ENCODE data around the gene ABCB8. TPM values are rescaled to one million over a fixed set of nuclear protein-coding genes. Genes with fewer than 3 reads are reported as not detected.

ABCB8 gene
- total RNA-seq, 4 donors from 2014 or later, result 29.5 to 42.3 (median 31.9) TPM

- no peaks in the 10 kb centered on the region for H3K27me3 ChIP-seq
- TF ChIP-seq POLR2A (IDR thresholded peaks at IDR 0.05) (no peak), POLR2AphosphoS5 (IDR thresholded peaks at IDR 0.05) (no peak), CTCF (IDR thresholded peaks at IDR 0.05) (no peak), EP300 (IDR thresholded peaks at IDR 0.05) (no peak)
- no peak for DNase-seq (ENCODE audit: low spot score in 2 of 2)
- H3K27ac ChIP-seq, result no peak overlapping the region
- WGBS, result 81% methylated on average over 6 of the region's 6 CpGs
- H3K4me3 ChIP-seq, result no peak overlapping the region
- peaks cover 38% of the 10 kb centered on the region for H3K4me1 ChIP-seq
- peaks cover 69% of the 10 kb centered on the region for H3K36me3 ChIP-seq
- no peaks in the 10 kb centered on the region for H3K9me3 ChIP-seq
Measured at GRCh38 chr7:151064993-151065392, 36.7 kb downstream of the ABCB8 start.

GRCh38 chr7:151065516-151065915, 37.3 kb downstream of the ABCB8 start:
- H3K9me3 ChIP-seq, result no peaks in the 10 kb centered on the region
- TF ChIP-seq POLR2A (IDR thresholded peaks at IDR 0.05), result no peak
- TF ChIP-seq CTCF (IDR thresholded peaks at IDR 0.05), result no peak
- no peak for TF ChIP-seq POLR2AphosphoS5 (IDR thresholded peaks at IDR 0.05)
- no peak for TF ChIP-seq EP300 (IDR thresholded peaks at IDR 0.05)
- no peaks in the 10 kb centered on the region for H3K27me3 ChIP-seq
- H3K36me3 ChIP-seq, result peaks cover 74% of the 10 kb centered on the region
- 93% methylated on average over 14 of the region's 14 CpGs for WGBS
- no peak for DNase-seq (ENCODE audit: low spot score in 2 of 2)
- no peak overlapping the region for H3K4me3 ChIP-seq
- H3K27ac ChIP-seq, result no peak overlapping the region
- H3K4me1 ChIP-seq, result peaks cover 33% of the 10 kb centered on the region

- no peak for DNase-seq (ENCODE audit: low spot score in 2 of 2)
- H3K4me3 ChIP-seq, result no peak overlapping the region
- H3K27me3 ChIP-seq, result no peaks in the 10 kb centered on the region
- peaks cover 83% of the 10 kb centered on the region for H3K36me3 ChIP-seq
- no peaks in the 10 kb centered on the region for H3K9me3 ChIP-seq
- no peak overlapping the region for H3K27ac ChIP-seq
- 86% methylated on average over 26 of the region's 39 CpGs for WGBS
- peaks cover 24% of the 10 kb centered on the region for H3K4me1 ChIP-seq
- no peak for TF ChIP-seq POLR2AphosphoS5 (IDR thresholded peaks at IDR 0.05)
- no peak for TF ChIP-seq POLR2A (IDR thresholded peaks at IDR 0.05)
- TF ChIP-seq CTCF (IDR thresholded peaks at IDR 0.05), result no peak
- TF ChIP-seq EP300 (IDR thresholded peaks at IDR 0.05), result no peak
Measured at GRCh38 chr7:151066273-151066974, 38.2 kb downstream of the ABCB8 start.

- Histone ChIP-seq H3K27ac (no peak overlapping the region), H3K27me3 (no peaks in the 10 kb centered on the region), H3K4me1 (peaks cover 6% of the 10 kb centered on the region), H3K9me3 (no peaks in the 10 kb centered on the region), H3K4me3 (no peak overlapping the region), H3K36me3 (peaks cover 94% of the 10 kb centered on the region)
- no peak for TF ChIP-seq POLR2AphosphoS5 (IDR thresholded peaks at IDR 0.05)
- no peak for TF ChIP-seq POLR2A (IDR thresholded peaks at IDR 0.05)
- no peak for TF ChIP-seq EP300 (IDR thresholded peaks at IDR 0.05)
- TF ChIP-seq CTCF (IDR thresholded peaks at IDR 0.05), result no peak
- 83% methylated on average over 12 of the region's 12 CpGs for WGBS
- DNase-seq (ENCODE audit: low spot score in 2 of 2), result no peak
Measured at GRCh38 chr7:151068069-151068773, 40.0 kb downstream of the ABCB8 start.

GRCh38 chr7:151069841-151070573, 41.8 kb downstream of the ABCB8 start:
- H3K4me1 ChIP-seq, result no peaks in the 10 kb centered on the region
- DNase-seq (ENCODE audit: low spot score in 2 of 2), result no peak
- 89% methylated on average over 10 of the region's 17 CpGs for WGBS
- no peaks in the 10 kb centered on the region for H3K9me3 ChIP-seq
- TF ChIP-seq CTCF (IDR thresholded peaks at IDR 0.05) (no peak), POLR2A (IDR thresholded peaks at IDR 0.05) (no peak), EP300 (IDR thresholded peaks at IDR 0.05) (no peak), POLR2AphosphoS5 (IDR thresholded peaks at IDR 0.05) (no peak)
- no peak overlapping the region for H3K4me3 ChIP-seq
- H3K27ac ChIP-seq, result no peak overlapping the region
- H3K27me3 ChIP-seq, result no peaks in the 10 kb centered on the region
- H3K36me3 ChIP-seq, result peaks cover 99% of the 10 kb centered on the region
